KOPT-K1 (cell line): ENCODE results near the gene WIPF3.

Experiments
- H3K27ac ChIP-seq: fragments of 200-600 bp; sonication (generic); 2 replicates; pipeline ENCODE4 v1.5.1; 2016; ENCODE audit warnings: antibody characterized with exemption, mild to moderate bottlenecking, low read depth, low read length; ENCODE audit not compliant: poor library complexity, severe bottlenecking
- H3K36me3 ChIP-seq: fragments of 200-600 bp; sonication (generic); 2 replicates; pipeline ENCODE4 v1.5.1; 2017; ENCODE audit warnings: antibody characterized with exemption, mild to moderate bottlenecking, low read length, moderate library complexity; ENCODE audit not compliant: insufficient read depth
- H3K9me3 ChIP-seq: fragments of 200-600 bp; sonication (generic); 2 replicates; pipeline ENCODE4 v1.5.1; 2017; ENCODE audit warnings: antibody characterized with exemption, low read length, mild to moderate bottlenecking; ENCODE audit not compliant: insufficient read depth, poor library complexity, severe bottlenecking

Gene WIPF3

DNA sequence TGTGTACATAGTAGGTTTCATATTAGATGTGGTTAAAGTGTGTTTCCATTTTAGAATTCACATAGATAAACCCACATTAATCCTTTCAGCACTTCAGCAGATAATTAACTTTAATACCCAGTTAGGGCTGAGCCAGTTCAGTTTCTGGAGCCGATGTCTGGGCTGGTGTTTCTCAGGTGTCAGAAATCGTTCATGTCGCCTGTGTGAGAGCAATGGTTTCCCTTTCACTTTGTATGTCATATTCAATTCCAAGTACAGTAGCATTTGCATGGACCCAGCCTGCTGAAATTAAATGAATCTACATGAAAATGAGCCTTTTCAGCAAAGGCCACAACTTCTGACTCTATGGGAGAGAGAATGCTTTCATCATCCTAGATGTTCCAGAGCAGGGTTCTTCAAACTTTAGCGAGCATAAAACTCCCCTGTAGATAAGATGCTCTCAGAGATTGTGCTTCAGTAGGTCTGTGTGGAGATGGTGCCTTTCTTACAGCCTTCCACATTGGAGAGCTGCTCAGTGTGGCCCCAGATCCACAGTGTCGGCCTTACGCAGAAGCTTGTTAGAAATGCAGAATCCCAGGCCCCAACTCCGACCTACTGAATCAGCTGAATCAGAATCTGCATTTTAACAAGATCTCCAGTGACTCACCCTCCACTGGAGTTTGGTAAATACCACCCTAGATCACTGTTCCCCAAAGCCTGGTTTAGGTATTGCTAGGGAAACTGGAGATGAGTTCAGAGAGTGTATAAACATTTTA, 19.6 kb downstream of the WIPF3 start:
- Histone ChIP-seq H3K36me3 (no peaks in the 10 kb centered on the region), H3K9me3 (no peaks in the 10 kb centered on the region), H3K27ac (no peak overlapping the region)

DNA sequence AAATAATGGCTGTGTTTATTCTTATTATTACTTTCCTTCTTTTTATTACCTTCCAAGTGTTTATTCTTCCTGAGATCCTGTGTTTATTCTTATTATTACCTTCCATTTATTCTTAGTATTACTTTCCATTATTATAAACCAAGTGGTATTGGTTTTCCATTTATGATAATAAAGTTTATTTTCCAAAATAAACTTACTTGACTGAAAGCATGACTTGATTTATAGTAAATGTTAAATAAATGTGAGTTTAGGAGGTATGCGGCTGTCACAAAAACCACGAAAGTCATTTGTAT, 20.2 kb downstream of the WIPF3 start:
- H3K36me3 ChIP-seq: no peaks in the 10 kb centered on the region
- H3K27ac ChIP-seq: no peak overlapping the region
- peaks cover under 1% of the 10 kb centered on the region for H3K9me3 ChIP-seq

DNA sequence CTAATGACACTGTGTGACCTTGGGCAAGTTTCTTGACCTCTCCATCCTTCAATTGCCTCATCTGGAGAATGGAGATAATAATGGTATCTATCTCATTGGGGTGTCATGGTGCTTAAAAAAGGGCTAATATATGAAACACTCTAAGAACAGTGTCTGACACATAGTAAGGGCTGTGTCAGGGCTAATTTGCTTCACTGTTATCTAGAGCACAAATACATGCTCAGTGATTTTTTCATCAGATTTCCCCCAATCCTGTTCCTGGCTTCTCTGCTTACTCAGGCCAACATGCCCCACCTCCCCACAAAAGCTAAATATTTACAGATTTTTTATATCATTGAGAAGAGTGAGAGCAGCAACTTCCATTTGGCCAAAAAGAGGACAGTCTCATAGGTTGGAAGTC, 20.6 kb downstream of the WIPF3 start:
- Histone ChIP-seq H3K36me3 (no peaks in the 10 kb centered on the region), H3K9me3 (peaks cover 4% of the 10 kb centered on the region)

DNA sequence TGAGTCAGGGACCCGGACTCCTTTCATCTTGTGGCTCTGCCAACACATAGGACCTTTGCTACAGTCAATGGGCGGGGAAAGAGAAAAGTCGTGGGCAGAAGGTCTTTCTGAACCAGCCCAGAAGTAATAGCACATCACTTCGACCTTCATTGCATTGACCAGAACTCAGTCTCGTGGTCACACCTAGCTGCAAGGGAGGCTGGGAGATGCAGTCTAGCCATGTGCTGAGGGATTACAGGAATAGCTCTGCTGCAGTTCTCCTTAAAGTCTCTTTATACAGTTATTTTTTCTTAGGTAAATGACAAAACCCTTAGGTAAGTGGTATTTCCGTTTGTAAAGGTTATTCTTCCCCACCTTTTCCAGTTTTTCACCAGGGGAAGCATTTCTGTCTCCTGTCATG, 25.4 kb downstream of the WIPF3 start:
- no peak overlapping the region for H3K27ac ChIP-seq
- no peaks in the 10 kb centered on the region for H3K36me3 ChIP-seq
- peaks cover 4% of the 10 kb centered on the region for H3K9me3 ChIP-seq

More for the DNA sequence above, 20.6 kb downstream of the WIPF3 start:
- no peak overlapping the region for H3K27ac ChIP-seq

DNA sequence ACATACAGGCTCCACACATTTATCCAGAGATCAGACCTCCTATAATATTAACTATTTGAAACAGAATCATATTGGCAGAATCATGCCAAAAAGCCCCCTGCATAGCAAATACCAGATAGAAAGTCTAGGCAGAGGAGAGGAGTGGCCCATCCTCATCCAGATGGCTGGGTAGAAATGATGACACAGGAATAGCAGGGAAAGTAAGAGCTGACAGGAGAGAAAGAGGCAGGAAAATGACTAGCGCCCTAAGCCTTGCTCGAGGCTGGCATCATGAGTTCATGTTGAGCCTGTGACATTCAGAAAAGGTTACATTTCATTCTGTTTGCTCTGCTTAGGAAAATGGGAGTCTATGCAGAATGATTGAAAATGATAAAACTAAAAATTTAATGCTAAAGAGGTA, 27.6 kb downstream of the WIPF3 start:
- H3K27ac ChIP-seq: no peak overlapping the region
- H3K9me3 ChIP-seq: peaks cover 4% of the 10 kb centered on the region
- no peaks in the 10 kb centered on the region for H3K36me3 ChIP-seq

DNA sequence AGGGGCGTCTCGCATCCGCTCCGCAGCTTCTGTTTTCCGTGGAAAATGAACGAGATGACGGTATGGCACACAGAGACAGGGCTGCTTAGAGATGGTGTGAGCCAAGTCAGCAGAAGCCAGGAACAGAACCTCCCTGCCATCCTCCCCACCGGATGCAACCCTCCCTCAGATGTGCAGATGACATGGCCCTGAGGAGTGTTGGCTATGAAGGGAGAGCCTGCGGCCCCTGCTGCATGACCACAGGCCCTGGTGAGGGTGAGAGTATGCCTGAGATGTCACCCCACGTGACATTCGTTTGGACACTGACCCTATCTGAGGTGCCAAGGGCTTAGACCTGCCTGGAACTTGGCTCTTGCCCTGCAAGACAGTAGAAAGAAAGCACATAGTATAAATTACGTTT, 29.4 kb downstream of the WIPF3 start:
- peaks cover 4% of the 10 kb centered on the region for H3K9me3 ChIP-seq
- H3K36me3 ChIP-seq: no peaks in the 10 kb centered on the region
- H3K27ac ChIP-seq: no peak overlapping the region

DNA sequence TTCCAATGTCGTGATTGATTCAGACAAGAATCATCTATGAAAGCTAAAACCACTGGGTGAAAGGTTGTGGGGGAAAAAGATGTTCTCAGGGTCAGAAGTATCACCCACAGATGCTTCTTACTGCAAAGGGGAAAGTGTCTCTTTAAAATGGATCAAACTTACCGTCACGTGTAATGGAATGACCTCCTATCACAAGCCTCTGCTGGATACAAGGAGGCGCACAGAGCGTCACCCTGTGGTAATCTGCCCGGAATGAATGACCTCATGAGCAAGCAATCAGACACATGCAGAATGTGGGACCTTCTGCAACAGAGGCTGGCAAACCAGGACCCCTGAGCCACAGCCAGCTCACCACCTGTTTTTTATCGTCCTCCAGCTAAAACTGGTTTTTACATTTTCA, 33.0 kb downstream of the WIPF3 start:
- Histone ChIP-seq H3K9me3 (no peaks in the 10 kb centered on the region), H3K27ac (no peak overlapping the region)

DNA sequence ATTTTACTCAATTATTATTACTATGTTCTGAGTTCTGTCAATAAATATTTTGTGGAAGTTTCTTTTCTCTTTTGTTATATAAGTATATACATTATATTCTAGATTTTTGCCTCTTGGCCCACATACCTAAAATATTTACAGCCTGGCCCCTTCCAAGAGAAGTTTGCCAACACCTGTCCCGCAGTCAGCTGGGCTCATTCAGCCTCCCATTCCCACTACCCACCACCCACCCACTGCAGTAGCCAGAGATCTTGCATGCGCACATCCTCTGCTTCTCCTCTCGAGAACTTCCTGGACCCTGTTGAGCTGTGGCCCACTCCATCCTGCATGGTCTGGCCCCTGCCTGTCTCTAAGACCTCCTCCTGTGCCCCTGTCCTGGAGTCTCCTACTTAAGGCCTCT, 33.6 kb downstream of the WIPF3 start:
- H3K9me3 ChIP-seq: no peaks in the 10 kb centered on the region
- H3K36me3 ChIP-seq: no peaks in the 10 kb centered on the region
- H3K27ac ChIP-seq: no peak overlapping the region

More for the DNA sequence above, 33.0 kb downstream of the WIPF3 start:
- no peaks in the 10 kb centered on the region for H3K36me3 ChIP-seq

DNA sequence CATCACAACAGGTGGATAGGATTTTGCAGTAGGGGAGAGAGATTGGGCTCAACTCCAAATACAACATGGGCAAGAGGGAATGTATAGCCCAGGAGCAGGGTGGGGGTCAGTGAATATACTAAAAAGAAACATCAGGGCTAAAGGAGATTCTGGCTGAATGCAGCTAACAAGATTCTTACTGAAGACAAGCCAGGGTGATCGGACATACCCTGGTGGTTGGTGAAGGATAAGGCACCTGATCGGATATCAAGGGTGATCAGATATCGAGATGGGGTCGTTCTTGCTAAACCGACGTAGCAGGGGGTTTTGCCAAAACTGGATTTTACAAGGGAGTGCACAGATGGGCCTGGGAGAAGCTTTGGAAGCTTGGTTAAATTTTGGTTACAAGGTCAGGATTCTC, 34.4 kb downstream of the WIPF3 start:
- Histone ChIP-seq H3K36me3 (no peaks in the 10 kb centered on the region), H3K9me3 (no peaks in the 10 kb centered on the region), H3K27ac (no peak overlapping the region)

DNA sequence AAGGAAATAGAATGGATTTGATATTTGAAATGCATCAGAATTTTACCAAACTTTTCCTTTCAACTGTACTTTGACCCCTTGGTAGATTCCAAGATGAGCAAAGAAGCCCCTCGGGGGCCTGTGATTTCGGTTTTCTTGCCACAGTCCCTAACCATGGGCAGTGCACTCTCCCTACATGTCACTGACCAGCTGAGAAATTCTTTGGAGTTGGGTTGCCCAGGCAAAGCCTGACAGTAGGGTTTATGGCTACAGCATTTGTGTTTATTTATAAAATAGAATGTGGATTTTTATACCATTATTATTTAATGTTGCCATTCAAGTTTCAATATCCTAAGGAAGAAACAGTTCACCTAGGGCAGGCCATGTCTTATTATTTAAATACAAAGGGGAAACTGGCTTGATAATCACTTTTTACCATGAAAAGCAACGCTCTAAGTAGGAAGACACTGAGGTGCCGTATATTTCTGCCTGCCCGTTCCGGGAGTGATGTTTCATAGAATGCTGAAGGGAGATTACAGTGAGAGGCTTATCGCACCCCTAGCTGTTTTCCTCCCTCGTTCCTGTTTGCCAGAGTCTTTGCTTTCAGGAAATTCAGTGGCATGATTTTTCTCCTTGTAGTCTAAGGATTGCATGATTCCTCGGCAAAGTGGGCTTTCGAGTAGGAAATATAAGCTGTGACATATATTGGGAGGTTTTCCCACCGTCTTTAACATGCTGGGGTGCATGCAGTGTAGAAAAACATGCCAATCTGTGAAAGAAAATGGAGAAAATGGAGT, 35.8 kb downstream of the WIPF3 start:
- no peaks in the 10 kb centered on the region for H3K9me3 ChIP-seq
- no peaks in the 10 kb centered on the region for H3K36me3 ChIP-seq
- no peak overlapping the region for H3K27ac ChIP-seq

DNA sequence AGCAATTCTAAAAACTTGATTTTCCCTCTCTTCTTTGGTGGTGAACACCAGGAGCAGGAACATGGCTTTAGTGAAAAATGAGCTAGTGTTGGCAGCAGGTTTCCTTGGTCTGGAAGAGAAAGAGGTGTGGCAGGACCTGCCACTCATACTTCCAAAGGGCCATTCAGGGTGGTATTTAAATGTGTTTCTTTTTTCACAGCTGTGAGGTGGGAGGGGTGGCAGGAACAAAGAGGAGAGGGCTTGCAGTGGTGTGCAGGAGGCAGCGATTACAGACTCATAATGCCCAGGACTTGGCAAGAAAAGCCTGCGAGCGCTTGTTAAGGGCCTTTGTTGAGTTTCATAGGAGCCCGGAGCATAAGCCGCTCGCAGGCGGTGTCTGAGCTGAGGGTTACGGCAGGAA, 36.8 kb downstream of the WIPF3 start:
- Histone ChIP-seq H3K36me3 (no peaks in the 10 kb centered on the region), H3K27ac (no peak overlapping the region)

DNA sequence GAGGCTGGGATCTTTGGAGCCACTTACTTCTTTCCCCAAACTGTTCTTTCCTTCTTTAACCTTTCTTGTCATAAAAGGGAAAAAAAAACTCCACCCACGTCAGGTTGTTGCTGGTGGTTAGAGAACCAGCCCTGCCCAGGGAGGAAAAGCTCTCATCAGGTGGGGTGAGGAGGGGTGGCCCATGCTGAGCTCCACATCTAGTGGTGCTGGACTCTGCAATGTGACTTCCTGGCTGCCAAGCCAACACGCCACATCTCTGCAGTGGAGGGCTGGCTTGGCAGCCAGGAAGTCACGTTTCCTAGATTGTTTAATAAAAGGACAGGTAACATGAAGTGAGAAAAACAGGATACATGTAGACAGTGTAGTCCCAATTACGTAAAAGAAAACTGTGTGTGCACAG, 37.4 kb downstream of the WIPF3 start:
- H3K9me3 ChIP-seq: no peaks in the 10 kb centered on the region
- no peak overlapping the region for H3K27ac ChIP-seq
- no peaks in the 10 kb centered on the region for H3K36me3 ChIP-seq

More for the DNA sequence above, 36.8 kb downstream of the WIPF3 start:
- H3K9me3 ChIP-seq: no peaks in the 10 kb centered on the region

DNA sequence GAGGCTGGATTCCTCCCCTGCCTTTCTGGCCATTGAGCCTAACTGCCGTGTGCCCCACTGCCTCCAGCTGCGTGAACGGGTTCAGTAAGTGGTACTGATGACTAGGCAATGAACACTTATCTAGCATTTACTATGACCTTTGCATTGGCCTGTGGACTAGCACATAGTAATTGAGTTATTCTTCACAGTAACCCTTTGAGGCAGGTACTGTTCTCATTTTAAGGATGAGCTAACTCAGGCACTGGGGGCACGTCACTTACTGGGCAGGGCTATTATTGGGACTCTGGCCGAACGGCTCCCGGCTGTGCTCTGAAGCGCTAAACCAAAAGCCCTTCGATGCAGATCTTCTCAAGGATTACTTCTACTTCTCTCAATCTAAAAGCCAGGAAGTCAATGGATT, 38.3 kb downstream of the WIPF3 start:
- Histone ChIP-seq H3K36me3 (no peaks in the 10 kb centered on the region), H3K9me3 (no peaks in the 10 kb centered on the region), H3K27ac (no peak overlapping the region)

DNA sequence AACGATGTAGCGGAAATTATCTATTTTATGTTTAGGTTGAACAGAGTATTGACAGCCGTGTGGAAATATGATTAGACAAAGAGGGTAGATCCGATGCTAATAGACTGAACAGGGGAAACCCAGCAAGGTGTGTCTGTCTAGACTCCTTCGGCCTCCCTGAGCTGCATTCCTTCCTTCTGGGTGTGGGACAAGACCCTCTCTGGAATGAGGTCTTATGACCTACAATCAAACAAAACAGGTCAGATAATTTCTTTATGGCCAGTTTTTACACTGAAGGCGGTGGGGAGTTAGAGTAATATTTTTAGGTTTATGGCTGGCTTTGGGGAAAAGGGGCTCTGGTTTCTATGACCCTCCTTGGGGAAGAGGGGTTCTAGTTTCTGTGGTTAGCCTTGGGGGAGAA, 41.2 kb downstream of the WIPF3 start:
- Histone ChIP-seq H3K9me3 (no peaks in the 10 kb centered on the region), H3K36me3 (no peaks in the 10 kb centered on the region), H3K27ac (no peak overlapping the region)

DNA sequence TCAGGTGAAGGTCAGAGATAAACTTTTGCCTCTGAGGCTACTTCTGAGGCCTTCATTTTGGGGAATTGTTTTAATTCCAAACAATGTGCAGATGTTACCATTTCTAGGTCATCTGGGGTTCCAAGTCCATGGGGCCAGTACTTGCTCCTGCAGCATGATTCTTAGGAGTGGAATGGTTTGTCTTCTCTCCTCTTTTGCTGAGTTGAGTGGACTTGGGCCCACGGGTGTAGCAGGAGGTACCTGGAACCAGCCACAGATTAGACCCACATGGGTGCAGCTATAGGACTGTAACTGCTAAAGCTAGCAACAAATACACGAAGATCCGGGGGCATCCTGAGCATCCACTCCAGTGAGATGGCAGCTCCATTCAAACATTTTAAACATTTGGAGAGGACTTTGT, 41.6 kb downstream of the WIPF3 start:
- H3K9me3 ChIP-seq: no peaks in the 10 kb centered on the region
- no peaks in the 10 kb centered on the region for H3K36me3 ChIP-seq
- H3K27ac ChIP-seq: no peak overlapping the region

DNA sequence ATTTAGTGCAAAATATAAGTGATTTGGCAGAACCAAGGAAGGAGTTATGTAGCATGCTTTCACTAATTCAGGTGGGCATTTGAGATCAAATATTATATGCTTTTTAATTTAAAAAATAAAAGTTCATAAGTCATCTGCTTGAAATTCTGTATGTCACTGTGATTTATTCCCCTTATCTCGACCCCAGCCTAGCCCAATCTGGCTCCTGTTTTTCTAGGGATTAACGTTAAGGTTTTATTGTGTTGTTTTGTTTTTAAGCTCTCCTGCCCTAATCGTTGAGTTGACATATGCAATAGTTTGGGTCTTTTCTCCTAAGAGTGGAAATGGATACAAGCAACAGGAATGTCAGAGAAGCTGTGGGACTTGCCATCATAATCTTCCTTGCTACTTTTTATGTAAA, 42.6 kb downstream of the WIPF3 start:
- Histone ChIP-seq H3K36me3 (no peaks in the 10 kb centered on the region), H3K9me3 (no peaks in the 10 kb centered on the region), H3K27ac (no peak overlapping the region)
